GM15510 (cell line): ENCODE measurements around the gene DDX6.

Experiments
- POLR2A ChIP-seq: IDR thresholded peaks from 3 replicates; pipeline ENCODE4 v1.6.1; 2011; ENCODE audit warnings: borderline replicate concordance; ENCODE audit not compliant: insufficient read length; ENCODE audit errors: extremely low read depth

Gene DDX6

DNA sequence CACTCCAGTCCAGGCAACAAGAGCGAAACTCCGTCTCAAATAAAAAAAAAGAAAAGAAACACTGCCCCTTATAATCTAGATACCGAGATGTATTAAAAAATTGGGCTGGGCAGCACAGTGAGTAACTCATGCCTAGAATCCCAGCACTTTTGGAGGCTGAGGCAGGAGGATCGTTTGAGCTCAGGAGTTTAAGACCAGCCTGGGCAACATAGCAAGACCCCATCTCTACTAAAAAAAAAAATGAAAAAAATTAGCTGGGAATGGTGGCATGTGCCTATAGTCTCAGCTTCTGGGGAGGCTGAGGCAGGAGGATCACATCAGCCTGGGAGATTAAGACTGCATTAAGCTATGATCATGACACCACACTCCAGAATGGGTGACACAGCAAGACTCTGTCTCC, 24.9 kb downstream of the DDX6 start:
- TF ChIP-seq POLR2A = no peak

DNA sequence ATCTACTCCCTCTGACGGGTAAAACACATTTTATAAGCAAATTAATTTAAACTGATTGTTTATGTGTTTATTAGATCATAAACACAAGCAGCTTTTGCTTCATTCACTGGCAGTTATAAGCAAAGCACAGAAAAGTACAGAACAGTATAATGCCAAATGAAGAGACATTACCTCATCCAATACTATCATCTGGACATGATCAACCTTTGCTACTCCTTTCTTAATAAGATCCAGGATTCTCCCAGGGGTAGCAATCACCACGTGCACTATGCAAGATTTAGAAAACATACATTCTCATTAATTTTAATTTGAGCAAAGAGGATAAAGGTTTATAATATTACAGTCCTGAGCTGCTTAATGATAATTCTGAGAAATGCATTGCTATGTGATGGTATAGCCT, 27.9 kb downstream of the DDX6 start:
- no peak for TF ChIP-seq POLR2A

DNA sequence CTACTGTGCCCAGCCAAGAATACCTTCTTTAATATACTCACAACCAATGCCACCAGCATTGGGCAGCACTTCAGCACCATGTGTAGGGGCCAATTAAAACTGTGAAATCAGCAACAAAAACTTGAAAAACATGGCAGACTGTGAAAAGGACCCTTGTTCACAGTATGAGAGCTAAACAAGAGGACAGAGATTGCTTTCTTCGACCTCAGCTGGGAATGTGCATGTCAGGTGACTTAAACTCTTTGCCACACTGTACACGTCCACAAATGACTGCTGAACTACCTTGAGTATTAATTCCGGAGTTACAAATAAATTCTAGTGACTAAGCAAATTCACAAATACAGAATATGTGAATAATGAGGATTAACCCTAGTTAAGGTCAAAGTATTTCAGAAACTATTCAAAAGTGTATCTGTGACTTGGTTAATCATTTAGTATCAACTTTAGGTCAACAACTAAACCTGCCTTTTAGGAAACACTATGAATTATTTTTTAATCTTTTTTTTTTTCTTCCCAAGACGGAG, 33.0 kb downstream of the DDX6 start:
- TF ChIP-seq POLR2A = no peak

DNA sequence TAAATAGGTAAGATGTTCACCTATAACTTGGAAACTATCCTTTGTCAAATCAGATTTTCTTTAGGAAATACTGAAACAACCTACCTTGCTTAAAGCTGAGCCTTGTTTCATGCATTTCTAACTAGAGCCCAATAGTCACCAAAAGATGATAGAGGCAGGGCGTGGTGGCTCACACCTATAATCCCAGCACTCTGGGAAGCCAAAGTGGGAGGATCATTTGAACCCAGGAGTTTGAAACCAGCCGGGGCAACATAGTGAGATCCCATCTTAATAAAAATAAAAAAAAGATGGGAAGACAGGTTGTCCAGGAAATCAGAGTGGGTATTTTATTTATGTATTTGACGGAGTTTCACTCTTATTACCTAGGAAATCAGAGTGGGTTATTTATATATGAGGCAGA, 38.3 kb downstream of the DDX6 start:
- TF ChIP-seq POLR2A = no peak

DNA sequence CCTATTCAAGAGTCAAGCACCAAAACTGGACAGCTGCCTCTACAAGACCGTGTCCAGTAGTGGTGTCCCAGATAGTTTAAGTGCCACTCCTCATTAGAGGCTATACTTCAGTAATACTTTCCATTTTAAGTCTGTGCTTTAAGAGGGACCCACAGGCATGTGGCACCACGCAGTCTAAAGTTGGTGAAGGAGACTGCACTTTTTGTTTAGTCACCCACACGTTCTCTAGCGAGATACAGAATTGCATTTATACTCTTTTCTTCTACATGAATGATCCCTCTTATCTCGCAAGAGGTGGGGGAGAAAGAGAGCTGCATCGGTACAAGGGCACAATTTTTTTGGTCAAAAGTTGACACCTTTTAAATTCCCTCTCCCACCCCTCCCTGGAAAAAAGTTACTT, 41.5 kb downstream of the DDX6 start:
- TF ChIP-seq POLR2A = no peak

DNA sequence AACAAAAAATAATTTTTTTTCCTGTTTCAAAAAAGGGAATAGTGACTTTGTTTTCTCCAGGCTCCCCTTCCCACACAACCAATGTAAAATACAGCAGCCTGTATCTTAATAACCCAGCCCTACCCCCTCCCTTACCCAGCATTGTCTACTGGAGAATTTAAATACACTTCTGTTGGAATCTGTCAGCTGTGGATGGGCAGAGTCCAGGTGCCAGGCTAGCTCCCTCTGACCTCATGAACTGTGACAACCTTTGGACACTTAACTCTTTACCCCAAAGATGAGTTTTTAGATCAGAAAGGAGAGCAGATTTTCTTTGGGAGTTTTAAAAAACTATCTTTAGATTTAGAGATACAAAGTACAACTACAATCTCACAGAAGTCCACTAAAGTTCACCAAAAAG, 42.9 kb downstream of the DDX6 start:
- TF ChIP-seq POLR2A = no peak

DNA sequence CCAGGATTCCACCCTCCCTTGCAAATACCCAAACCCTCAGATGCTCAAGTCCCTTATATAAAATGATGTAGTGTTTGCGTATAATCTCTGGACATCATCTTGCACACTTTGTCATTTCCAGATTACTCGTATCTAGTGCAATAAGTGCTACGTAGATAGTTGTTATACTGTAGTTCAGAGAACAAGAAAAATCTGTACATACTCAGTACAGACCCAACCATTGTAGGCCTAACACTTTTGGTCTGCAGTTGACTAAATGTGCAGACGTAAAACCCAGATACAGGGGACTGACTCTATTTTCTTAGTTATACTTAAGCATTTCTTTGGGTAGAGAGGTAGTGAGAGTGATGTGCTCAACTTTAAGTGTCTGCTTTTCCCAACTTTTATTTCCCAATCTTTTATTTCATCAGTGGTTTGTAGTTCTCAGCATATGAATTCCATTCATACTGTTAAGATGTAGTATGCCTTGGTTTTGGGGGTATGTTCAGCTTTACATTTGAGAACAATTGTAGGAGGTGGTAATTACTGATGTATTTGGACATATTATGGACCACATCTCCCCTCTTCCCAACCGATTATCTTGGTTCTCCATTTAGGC, 43.9 kb downstream of the DDX6 start:
- no peak for TF ChIP-seq POLR2A

DNA sequence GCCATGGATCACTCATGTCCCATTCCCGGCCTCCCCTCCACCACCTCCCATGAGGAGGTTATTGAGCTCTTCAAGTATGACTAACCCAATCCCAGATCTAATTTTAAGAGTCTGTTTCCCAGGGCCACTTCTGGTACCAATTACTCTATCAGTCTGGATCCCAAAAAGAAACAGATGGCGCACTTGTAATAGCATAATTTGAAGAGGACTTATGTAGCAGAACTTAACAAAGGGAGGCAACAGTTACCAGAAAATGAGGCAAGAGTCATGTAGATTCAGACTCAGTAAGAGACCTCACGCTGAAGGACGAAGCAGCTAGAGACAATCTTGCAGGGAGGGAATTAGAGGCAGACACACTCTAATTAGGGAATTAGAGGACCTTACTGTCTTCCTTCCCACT, 46.9 kb downstream of the DDX6 start:
- TF ChIP-seq POLR2A = no peak

DNA sequence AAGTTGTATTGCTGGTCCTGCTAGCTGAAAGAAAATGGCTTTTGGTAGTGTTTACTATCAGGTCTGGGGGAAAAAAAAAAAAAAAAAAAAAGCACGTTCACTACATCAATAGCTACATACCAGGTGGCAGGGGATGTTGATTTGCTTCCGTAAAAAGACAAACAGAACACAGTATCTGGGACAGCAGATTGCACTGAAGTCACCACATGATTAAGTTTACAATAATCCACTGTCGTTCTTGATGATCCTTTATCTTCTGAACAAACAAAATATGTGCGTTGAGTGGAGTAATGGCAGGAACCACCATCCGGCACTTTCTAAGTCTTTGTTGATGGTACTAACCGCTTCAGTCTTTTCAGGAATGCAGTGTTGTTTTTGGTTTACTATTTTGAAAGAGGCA, 48.7 kb downstream of the DDX6 start:
- no peak for TF ChIP-seq POLR2A

DNA sequence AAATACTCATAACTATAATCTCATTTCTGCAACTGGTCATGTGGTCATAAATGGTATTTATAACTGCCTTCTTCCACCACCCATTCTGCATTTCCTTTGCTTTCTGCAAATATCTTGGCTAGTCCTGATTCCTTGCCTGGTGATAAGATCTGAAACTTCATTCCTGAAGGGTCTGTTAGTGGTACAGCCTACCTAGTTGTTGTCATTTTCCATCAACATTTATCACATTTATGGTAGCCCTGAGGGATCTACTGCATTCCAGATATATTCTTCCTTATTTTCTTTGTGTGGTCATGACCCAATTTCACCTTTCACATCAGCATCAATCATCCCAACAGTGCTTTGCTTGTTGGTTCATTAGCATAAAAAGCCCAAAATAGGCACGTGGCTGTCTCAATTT, 50.1 kb downstream of the DDX6 start:
- no peak for TF ChIP-seq POLR2A

DNA sequence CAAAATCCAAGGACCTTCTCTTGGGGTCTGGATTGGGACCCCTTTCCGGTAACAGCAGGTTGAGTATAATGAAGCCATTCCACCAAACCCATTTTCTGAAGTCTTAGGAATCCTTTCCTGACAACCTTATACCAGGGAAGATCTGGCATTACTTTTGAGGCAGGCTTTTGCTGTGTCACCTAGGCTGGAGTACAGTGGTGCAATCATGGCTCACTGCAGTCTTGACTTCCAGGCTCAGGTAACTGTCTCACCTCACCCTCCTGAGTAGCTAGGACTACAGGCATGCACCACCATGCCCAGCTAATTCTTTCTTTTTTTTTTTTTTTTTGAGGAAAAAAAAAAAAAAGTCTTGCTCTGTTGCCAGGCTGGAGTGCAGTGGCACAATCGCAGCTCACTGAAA, 55.8 kb downstream of the DDX6 start:
- TF ChIP-seq POLR2A = no peak

DNA sequence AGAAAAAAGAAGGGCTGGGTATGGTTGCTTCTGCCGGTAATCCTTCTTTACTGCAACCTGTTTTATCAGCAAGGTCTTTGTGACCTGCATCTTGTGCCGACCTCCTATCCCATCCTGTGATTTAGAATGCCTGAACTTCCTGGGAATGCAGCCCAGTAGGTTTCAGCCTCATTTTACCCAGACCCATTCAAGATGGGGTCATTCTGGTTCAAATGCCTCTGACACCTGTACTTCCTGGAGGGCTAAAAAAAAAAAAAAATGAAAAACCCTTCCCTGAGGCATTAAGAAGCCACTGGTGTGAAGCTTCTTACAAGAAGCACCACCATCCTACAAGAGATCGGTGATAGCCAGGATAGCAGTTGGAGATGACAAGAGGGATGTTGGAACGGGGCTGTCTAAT, 56.9 kb downstream of the DDX6 start:
- TF ChIP-seq POLR2A = no peak

DNA sequence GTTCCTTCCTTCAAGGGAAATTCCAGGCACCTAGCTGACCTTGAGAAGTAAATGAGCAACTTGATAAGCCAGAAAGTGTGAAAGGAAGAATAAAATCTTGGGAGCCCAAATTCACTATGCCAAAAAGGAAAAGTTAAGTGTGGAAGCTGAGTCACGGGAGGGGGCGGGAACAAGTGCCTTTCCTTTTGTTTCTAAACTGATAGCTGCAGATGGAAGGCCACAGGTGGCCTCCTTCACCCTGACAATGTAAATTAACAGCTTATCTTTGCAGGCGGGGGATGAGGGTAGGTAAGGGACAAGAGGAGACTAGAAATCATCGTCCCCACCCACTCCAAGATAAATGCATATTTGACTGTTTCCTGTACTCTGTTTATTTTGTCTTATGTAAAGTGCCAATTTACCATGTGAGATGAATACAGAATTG, 75.1 kb downstream of the DDX6 start:
- TF ChIP-seq POLR2A = no peak

DNA sequence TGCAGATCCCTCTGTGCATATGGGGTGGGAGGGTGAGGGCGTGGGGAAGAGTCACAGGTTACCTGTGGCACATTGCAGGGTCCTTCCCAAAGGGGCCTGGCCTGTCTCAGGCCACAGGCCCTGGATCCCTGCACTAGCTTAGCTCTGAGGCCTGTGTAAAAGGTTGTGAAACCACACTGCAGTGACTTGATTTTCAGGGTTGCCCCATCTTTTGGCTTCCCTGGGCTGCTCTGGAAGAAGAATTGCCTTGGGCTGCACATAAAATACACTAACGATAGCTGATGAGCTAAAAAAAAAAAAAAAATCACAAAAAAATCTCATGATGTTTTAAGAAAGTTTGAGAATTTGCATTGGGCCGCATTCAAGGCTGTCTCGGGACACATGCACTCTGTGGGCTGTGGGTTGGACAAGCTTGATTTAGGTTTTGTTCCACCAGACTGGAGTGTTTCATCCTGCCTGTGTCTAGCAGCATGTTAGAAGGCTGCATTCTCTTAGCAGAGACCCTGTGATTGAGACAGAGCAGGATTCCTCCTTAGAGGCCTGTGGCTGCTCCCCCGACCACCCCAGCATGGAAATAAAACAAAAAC, 75.6 kb downstream of the DDX6 start:
- no peak for TF ChIP-seq POLR2A

DNA sequence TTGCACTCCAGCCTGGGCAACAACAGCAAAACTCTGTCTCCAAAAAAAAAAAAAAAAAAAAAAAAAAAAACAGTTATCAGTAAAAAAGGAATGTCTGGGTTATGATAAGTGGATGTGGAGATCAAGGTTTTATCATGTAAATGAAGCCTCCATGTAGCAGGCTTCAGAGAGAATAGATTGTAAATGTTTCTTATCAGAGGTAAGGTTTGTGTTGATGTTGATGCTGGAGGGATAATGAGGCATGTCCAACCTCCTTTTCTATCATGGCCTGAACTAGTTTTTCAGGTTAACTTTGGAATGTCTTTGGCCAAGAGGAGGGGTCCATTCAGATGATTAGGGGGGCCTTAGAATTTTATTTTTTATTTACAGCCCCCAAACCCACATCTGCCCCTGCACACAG, 76.1 kb downstream of the DDX6 start:
- no peak for TF ChIP-seq POLR2A

DNA sequence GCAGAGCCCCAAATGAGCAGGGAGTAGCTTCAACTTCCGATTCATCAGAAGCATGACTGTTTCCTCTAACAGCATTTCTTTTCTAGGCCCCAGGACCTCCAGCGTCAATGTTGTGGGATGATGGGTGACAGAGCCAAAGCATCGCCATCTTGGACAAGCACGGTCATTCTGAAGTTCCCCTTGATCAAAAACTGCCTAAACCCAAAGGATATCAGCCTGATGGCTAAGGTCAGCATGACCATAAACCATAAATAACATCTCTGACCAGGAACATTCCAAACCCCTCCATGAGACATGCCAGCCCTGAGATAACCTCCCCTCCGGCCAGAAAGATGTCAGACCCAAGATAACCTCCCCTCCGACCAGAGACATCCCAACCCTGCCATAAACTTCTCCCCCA, 82.7 kb downstream of the DDX6 start:
- TF ChIP-seq POLR2A = no peak

DNA sequence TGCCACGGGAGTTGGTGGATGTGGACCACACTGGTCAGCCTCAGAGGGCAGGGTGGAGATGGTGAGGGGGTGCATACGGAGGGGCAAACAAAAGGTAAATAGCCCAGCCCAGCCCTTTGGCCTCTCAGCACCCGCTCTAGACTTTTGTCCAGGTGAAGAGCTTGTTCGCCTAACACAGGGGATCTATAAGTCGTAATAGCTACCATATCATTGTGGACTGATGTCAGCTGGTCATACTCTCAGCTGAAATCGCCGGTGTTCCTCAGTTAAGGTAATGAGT, 84.5 kb downstream of the DDX6 start:
- no peak for TF ChIP-seq POLR2A

DNA sequence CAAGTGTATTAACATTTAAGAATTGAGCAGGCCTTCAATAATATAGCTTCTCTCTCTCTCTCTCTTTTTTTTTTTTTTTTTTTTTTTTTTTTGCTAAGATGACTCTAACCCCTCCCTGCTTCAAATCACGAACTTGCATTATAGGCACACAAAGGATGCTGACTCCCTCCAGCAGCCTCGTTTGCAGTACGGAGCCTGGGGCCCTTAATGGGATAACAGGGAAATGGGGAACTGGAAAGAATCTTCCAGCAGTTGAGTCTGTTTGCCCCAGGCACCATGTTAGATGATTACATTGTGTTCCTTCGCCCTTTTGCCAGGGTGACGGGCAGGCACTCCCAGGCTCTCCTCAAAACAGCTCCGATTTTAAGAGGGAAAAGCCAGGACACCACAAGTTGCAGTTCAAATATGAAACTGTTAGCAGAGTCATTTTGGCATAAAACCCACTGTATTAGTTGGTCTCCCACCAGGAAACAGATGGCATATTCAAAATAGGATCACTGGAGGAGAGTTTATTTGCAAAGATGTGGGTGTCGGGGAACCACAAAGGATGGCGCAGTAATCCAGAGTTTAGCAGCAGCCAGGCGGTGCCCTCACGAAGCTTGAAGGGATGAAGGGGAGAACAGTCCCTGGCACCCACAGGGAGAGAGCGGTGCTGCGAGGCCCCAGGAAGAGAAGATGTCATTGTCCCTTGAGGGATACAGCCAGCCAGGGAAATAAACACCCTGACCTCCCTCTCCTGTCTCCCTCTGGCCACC, 85.0 kb downstream of the DDX6 start:
- no peak for TF ChIP-seq POLR2A
